ENCODE measurements around the gene ILKAP.

The ILKAP gene

DNA sequence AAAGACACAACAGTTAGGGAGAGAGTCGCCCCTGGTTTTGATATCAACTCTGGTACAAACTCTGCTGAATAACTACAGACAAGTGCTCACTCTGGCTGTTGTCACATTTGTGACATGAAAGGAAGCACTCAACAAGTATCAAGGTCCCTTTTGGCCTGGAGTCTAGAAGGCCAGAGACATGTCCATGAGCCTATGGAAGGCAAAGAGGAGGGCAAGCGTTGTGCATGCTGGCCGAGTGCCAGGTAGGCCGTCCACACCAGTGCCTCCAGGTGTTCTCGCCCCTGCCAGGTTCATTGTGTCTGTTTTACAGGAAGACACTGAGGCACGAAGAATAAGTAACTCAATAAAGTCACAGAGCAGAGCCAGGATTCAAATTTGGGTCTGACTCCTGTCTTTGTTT is 21.1 kb downstream of the ILKAP start:
- no peak for DNase-seq (ENCODE audit: low spot score)
- TF ChIP-seq, protein P1, sequence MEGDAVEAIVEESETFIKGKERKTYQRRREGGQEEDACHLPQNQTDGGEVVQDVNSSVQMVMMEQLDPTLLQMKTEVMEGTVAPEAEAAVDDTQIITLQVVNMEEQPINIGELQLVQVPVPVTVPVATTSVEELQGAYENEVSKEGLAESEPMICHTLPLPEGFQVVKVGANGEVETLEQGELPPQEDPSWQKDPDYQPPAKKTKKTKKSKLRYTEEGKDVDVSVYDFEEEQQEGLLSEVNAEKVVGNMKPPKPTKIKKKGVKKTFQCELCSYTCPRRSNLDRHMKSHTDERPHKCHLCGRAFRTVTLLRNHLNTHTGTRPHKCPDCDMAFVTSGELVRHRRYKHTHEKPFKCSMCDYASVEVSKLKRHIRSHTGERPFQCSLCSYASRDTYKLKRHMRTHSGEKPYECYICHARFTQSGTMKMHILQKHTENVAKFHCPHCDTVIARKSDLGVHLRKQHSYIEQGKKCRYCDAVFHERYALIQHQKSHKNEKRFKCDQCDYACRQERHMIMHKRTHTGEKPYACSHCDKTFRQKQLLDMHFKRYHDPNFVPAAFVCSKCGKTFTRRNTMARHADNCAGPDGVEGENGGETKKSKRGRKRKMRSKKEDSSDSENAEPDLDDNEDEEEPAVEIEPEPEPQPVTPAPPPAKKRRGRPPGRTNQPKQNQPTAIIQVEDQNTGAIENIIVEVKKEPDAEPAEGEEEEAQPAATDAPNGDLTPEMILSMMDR (conservative IDR thresholded peaks at IDR 0.05; ENCODE audit: low read depth): no peak
- CTCF ChIA-PET: no interaction called here
- H3K27ac ChIP-seq: 0 out of 2 replicates have a peak overlapping the region, but pooled peaks have one; percentile 35
- POLR2A ChIA-PET (ENCODE audit: low non-redundant PET): no interaction called here

DNA sequence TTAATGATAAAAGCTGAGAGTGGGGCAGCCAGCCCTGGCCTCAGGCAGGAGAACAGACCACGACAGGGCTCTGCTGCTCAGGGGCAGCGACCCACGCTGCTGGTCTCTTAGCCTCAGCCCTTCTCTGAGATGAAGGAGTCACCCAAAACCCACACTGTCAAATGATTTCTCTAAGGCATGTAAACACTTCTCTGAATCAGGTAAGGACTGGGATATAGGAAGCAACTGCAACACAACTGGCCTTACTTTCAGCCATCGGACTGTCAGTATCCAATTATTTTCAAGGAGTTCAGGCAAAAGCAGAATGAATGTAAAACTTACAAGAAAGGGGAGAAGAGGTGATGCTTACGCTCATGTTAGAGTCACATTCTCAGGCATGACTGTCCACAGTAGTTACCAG is 22.9 kb downstream of the ILKAP start:
- no peak for DNase-seq (ENCODE audit: low spot score)
- TF ChIP-seq, protein P1 (conservative IDR thresholded peaks at IDR 0.05; ENCODE audit: low read depth): no peak
- no peak overlapping the region for H3K27ac ChIP-seq
- CTCF ChIA-PET: no interaction called here
- POLR2A ChIA-PET (ENCODE audit: low non-redundant PET): no interaction called here

DNA sequence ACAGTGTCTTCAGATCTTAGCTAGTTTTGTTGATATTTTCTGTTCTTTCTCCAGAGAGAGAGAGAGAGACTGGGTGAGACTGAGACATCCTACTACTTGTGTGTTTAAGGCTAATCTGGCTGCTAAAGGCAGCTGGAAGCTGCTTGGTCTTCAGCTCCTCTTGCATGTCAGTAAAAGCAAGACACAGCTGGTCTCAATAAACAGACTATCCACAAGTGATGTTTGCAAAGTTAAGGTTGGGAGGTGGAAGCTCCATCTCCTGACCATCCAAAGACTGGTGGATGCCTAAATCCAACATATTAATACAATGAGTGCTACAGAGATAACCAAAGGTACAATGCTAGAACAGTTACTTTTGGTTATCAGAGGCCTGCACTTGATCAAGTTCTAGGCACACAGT is 26.9 kb downstream of the ILKAP start:
- POLR2A ChIA-PET (ENCODE audit: low non-redundant PET): interaction anchor here (0.7 kb wide), 1 partner anchor 9 kb away, joined by 7 read pairs; no protein-coding TSS in a partner anchor
- DNase-seq (ENCODE audit: low spot score): no peak
- TF ChIP-seq, protein P1 (conservative IDR thresholded peaks at IDR 0.05; ENCODE audit: low read depth): no peak
- CTCF ChIA-PET: no interaction called here
- no peak overlapping the region for H3K27ac ChIP-seq

DNA sequence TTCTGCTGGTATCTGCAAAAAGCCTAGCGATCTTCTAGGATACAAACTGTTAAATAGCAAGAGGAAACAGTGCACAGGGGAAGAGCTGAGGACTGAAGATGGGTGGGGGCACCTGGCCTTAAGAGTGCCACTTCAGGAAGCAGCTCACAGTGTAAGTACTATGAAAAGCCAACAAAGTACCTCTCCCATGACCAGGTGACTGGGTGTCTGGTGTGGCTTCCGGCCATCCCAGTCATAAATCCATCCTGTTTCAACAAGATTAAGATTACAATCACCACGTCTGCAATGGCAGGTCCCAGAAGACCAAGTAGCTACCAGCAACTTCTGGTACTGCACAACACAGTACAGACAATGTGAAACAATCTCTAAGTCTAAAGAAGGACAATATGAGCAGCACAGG is 28.8 kb downstream of the ILKAP start:
- no peak for DNase-seq (ENCODE audit: low spot score)
- CTCF ChIA-PET: no interaction called here
- peak overlapping the region; percentile 42 for H3K27ac ChIP-seq
- POLR2A ChIA-PET (ENCODE audit: low non-redundant PET): no interaction called here
- TF ChIP-seq, protein P1 (conservative IDR thresholded peaks at IDR 0.05; ENCODE audit: low read depth): no peak

DNA sequence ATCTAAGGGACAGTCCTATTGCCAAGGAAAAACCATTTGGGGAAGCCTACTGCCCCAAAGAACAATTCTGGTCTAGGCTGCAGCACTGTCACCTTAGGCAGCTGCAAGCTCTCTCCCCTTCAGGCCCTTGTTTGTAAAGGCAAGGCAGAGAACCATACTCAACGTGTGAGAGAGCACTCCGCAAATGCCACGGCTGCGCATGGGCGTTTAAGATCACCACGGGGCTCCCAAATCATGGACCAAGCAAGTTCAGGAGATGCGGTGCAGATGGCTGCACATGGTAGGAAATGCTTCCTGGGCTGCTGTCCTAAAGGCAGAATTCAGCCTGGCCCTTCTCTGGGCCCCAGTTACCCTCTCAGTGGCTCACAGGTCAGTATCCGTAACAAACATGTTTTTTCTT is 29.2 kb downstream of the ILKAP start:
- POLR2A ChIA-PET (ENCODE audit: low non-redundant PET): no interaction called here
- CTCF ChIA-PET: interaction anchor here (1.1 kb wide), 1 partner anchor 17 kb away, joined by 3 read pairs; no protein-coding TSS in a partner anchor
- DNase-seq (ENCODE audit: low spot score): no peak

DNA sequence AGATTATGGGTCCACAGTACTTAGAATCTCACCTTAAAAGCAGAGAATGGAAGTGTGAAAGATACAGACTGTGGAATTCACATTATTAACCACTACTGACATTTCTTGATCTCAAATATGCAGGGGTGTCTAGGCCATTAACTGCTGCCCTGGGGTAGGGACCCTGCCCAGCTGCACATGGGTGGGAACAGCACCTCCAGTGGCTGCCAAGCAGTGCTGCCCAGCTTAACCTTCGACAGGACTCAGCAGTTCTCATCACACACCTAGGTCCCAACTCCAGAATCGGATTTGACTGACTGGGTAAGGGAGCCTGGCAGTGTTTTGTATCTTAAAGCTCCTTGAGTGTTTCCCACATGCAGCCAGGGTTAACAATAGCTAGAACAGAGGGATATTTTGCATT is 29.8 kb downstream of the ILKAP start:
- ChIA-PET CTCF (interaction anchor here (1.1 kb wide), 1 partner anchor 17 kb away, joined by 3 read pairs; no protein-coding TSS in a partner anchor), POLR2A (ENCODE audit: low non-redundant PET) (no interaction called here)
- TF ChIP-seq, protein P1 (conservative IDR thresholded peaks at IDR 0.05; ENCODE audit: low read depth): no peak
- no peak for DNase-seq (ENCODE audit: low spot score)
- H3K27ac ChIP-seq: peak overlapping the region; percentile 97

More for the DNA sequence above, 29.2 kb downstream of the ILKAP start:
- peak overlapping the region; percentile 42 for H3K27ac ChIP-seq
- TF ChIP-seq, protein P1 (conservative IDR thresholded peaks at IDR 0.05; ENCODE audit: low read depth): no peak

DNA sequence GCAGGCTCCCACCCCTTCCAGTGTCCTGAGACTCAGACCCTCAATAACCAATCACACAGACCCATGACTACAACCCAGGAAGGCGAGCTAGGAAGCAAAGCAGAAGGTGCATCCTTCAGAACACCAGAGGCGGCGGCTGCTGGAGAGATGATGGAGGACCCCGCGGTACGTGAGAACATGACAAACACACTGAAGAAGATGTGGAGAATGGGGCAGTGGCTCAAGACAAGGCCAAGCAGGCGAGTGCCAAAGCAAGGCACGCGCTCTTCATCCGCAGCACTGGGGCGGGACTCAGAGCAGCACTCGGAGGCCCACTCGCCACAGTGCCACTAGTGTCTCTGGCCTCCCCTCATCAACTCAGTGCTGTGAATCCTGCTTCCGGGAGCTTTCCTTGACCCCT is 31.1 kb downstream of the ILKAP start:
- CTCF ChIA-PET: no interaction called here
- no peak for DNase-seq (ENCODE audit: low spot score)
- POLR2A ChIA-PET (ENCODE audit: low non-redundant PET): no interaction called here
- TF ChIP-seq, protein P1 (conservative IDR thresholded peaks at IDR 0.05; ENCODE audit: low read depth): no peak
- H3K27ac ChIP-seq: peak overlapping the region; percentile 97

All from RWPE1 (cell line).